Esophagus muscularis mucosa (tissue), 4 donors: ENCODE results near the gene TRIP10. TPM values are rescaled to one million over a fixed set of nuclear protein-coding genes. Genes with fewer than 3 reads are reported as not detected.

Source experiments
- DNase-seq: peaks from one replicate; pipeline ENCODE4 v3.0.0-alpha.2; 2017; ENCODE audit errors: extremely low spot score
- H3K27ac ChIP-seq, 4 donors: fragments of 200-600 bp; sonication (generic); replicated peaks in 1 of 4; 1 replicate in 3 of 4; 2 replicates in 1 of 4; pipeline ENCODE4 v1.5.1; 2016 to 2019; ENCODE audit warnings: mild to moderate bottlenecking in 1 of 4
- H3K27me3 ChIP-seq, 4 donors: fragments of 200-600 bp; sonication (generic); one replicate each; pipeline versions ENCODE4 v1.5.1 to v1.6.0; 2016 to 2019
- H3K36me3 ChIP-seq, 4 donors: fragments of 200-600 bp; sonication (generic); one replicate each; pipeline ENCODE4 v1.5.1; 2016 to 2019
- H3K4me1 ChIP-seq, 4 donors: fragments of 200-600 bp; sonication (generic); one replicate each; pipeline ENCODE4 v1.5.1; 2016 to 2019
- H3K4me3 ChIP-seq, 4 donors: fragments of 200-600 bp; sonication (generic); 1 replicate in 2 of 4; 2 replicates in 2 of 4; pipeline ENCODE4 v1.5.1; 2016 to 2019; ENCODE audit warnings: mild to moderate bottlenecking in 4 of 4, moderate library complexity in 1 of 4
- H3K9me3 ChIP-seq, 4 donors: fragments of 200-600 bp; sonication (generic); 1 replicate in 3 of 4; 2 replicates in 1 of 4; pipeline ENCODE4 v1.5.1; 2016 to 2019
- EP300 ChIP-seq: sonication (generic); formaldehyde crosslinking; IDR thresholded peaks from one replicate; pipeline ENCODE4 v1.6.1; 2017; ENCODE audit warnings: antibody characterized with exemption
- POLR2A ChIP-seq: fragments of 450-650 bp; IDR thresholded peaks from one replicate; pipeline ENCODE4 v1.6.1; 2017; ENCODE audit warnings: antibody characterized with exemption, moderate library complexity, mild to moderate bottlenecking, low read depth
- POLR2AphosphoS5 ChIP-seq, 2 donors: sonication (generic); formaldehyde crosslinking; IDR thresholded peaks; one replicate each; pipeline ENCODE4 v1.6.1; 2017; ENCODE audit warnings: antibody characterized with exemption in 2 of 2
- WGBS: methylation state at CpG from one replicate; pipeline ENCODE4 v1.1.5; 2018; 5-methylcytosine and 5-hydroxymethylcytosine counted together
- intact Hi-C: fragments of 100-400 bp; cut with DNase I; formaldehyde crosslinking; loops from one replicate; pipeline ENCODE4 v1.15.1; 2023
- total RNA-seq, 4 donors: library from RNA; depleted of rRNA; stranded (reverse); fragments of >200 nt; gene quantifications; one replicate each; pipeline versions ENCODE4 v1.1.0 to v1.2.1, GENCODE V29; 2016
- TF ChIP-seq, protein P1 (sequence below), 3 experiments: fragments of 200-600 bp in 2 of 3; fragments of 450-650 bp in 1 of 3; sonication (generic) in 2 of 3; IDR thresholded peaks; one replicate each; pipeline ENCODE4 v1.5.1; 2017 to 2019; ENCODE audit warnings: antibody characterized with exemption in 3 of 3, mild to moderate bottlenecking in 2 of 3, moderate library complexity in 1 of 3

TRIP10 gene
- total RNA-seq, 4 donors from 2014 or later: 85.8 to 148 (median 118) TPM

DNA sequence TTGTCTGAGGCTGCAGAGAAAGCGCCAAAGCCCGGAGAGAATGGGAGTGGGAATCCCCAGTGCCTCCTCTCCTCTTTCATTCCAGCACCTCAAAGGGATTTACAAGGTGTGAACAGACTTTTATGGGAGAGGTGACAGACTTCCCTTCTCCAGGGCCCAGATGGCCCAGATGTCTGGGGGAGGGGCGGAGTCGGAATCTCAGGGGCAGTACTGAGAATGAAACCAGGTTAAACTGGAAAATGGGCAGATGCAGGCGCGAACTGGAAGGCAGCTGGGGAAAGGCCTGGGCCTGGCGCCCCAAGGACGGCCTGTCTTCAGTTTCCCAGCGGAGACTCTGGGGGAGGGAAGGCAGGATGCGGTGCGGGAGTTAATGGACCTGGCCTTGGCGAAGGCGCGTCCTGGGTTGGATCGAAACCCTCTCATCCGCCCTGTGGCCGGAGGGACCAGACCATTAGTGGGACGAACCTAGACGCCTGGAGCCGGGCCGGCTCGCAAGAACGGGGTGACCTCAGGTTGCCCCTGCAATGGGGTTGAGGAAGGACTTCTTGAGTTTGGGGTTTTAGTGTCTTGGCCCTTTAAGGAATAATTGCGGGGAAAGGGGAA lies 592 bp upstream of the TRIP10 start:
- H3K36me3 ChIP-seq: peaks cover 6 to 22% (median 18%) of the 10 kb centered on the region in 4 donors
- no peak for TF ChIP-seq EP300
- TF ChIP-seq, protein P1, sequence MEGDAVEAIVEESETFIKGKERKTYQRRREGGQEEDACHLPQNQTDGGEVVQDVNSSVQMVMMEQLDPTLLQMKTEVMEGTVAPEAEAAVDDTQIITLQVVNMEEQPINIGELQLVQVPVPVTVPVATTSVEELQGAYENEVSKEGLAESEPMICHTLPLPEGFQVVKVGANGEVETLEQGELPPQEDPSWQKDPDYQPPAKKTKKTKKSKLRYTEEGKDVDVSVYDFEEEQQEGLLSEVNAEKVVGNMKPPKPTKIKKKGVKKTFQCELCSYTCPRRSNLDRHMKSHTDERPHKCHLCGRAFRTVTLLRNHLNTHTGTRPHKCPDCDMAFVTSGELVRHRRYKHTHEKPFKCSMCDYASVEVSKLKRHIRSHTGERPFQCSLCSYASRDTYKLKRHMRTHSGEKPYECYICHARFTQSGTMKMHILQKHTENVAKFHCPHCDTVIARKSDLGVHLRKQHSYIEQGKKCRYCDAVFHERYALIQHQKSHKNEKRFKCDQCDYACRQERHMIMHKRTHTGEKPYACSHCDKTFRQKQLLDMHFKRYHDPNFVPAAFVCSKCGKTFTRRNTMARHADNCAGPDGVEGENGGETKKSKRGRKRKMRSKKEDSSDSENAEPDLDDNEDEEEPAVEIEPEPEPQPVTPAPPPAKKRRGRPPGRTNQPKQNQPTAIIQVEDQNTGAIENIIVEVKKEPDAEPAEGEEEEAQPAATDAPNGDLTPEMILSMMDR (IDR thresholded peaks at IDR 0.05): peak in 1 of 3 experiments; percentile 6
- peaks cover 44 to 78% (median 64%) of the 10 kb centered on the region in 4 donors for H3K4me1 ChIP-seq
- no peaks in the 10 kb centered on the region for H3K9me3 ChIP-seq
- peak overlapping the region; percentile 84 to 96 (median 90) for H3K4me3 ChIP-seq
- DNase-seq: no peak
- 12% methylated on average over 21 of the region's 24 CpGs for WGBS
- intact Hi-C loops: loop anchor here (5.0 to 10.0 kb wide), 3 partner anchors 104 to 222 kb away; no protein-coding TSS in a partner anchor
- H3K27ac ChIP-seq: peak overlapping the region; percentile 92 to 96 (median 95)
- H3K27me3 ChIP-seq: no peaks in the 10 kb centered on the region

DNA sequence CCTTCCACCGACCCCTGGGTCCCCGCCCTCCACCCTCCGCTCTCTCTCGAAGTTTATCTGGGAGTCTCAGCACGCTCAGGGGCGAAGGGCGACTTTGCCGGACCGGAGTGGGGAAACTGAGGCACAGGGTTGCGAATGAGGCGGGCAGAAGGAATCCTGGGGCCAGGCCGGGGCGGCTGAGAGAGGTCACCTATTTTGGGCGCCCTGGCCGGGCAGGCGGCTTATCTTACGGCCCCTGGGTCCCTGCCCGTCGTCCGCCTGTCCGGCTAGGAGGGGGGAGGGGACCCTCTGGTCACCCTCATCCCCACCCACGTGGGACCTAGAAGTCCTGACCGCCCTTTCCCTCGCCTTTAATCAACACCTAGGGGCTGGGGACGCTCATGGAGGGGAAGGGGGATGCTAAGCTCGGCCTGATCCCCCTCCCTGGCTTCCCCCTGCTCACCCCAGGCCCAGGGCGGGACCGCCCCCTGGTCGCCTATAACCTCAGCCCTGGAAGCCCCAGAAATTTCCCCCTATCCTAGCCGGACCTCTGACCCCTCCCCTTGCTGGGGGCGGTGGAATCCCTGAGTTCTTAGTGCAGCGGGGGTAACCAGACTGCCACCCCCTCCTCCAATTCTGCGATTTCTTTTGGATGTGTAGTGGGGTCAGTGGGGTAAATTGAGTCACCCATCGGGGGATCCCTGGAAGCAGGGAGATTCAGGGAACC lies 556 bp downstream of the TRIP10 start:
- Histone ChIP-seq H3K4me3 (peak overlapping the region; percentile 84 to 96 (median 90)), H3K4me1 (peaks cover 56 to 81% (median 74%) of the 10 kb centered on the region in 4 donors), H3K36me3 (peaks cover 7 to 32% (median 15%) of the 10 kb centered on the region in 4 donors), H3K27me3 (no peaks in the 10 kb centered on the region), H3K27ac (peak overlapping the region; percentile 92 to 96 (median 95)), H3K9me3 (no peaks in the 10 kb centered on the region)
- intact Hi-C loops: loop anchor here (5.0 to 10.0 kb wide), 4 partner anchors 105 to 325 kb away; partner anchors contain the start of gene ZNF557
- DNase-seq: no peak
- TF ChIP-seq EP300 (no peak), POLR2A (no peak), POLR2AphosphoS5 (IDR thresholded peaks at IDR 0.05) (no peak)
- TF ChIP-seq, protein P1 (IDR thresholded peaks at IDR 0.05): no peak
- WGBS: under 1% methylated on average over 23 of the region's 34 CpGs

DNA sequence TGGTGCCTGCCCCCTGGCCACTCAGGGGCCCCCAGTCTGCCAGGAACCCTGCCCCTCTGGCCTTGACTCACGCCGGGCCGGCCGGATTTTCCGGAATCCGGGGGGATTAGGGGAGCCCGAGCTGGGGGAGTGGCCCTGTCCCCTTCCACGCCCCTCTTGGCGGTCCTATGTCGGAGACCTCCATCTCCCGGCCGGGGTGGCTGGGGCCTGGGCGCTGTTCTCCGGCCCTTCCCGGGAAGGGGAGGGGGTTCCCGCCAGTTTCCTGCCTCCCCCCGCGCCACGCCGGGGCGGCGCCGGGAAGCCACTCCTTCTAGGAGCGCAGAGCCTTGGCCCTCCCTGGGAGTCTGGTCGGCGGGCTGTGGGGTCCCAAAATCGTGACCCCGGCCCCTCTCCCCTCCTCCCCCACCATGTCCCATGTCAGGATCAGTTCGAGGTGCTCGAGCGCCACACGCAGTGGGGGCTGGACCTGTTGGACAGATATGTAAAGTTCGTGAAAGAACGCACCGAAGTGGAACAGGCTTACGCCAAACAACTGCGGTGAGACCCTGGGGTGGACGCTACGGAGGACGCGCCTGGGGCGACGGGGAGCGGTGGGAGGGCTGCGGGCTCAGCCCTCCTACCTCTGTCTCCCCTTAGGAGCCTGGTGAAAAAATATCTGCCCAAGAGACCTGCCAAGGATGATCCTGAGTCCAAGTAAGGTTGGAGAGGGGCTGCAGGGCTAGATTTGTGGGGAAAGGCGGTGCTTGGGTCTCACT lies 1.3 kb downstream of the TRIP10 start:
- Histone ChIP-seq H3K27me3 (no peaks in the 10 kb centered on the region), H3K36me3 (peaks cover 7 to 37% (median 18%) of the 10 kb centered on the region in 4 donors), H3K4me1 (peaks cover 57 to 81% (median 75%) of the 10 kb centered on the region in 4 donors), H3K27ac (peak overlapping the region; percentile 92 to 96 (median 95)), H3K4me3 (peak overlapping the region; percentile 84 to 96 (median 90)), H3K9me3 (no peaks in the 10 kb centered on the region)
- intact Hi-C loops: loop anchor here (10.0 kb wide), 1 partner anchor 324 kb away; the partner anchor contains the start of gene ZNF557
- 2% methylated on average over 6 of the region's 46 CpGs for WGBS
- TF ChIP-seq EP300: peak; percentile 39
- no peak for TF ChIP-seq POLR2A
- TF ChIP-seq POLR2AphosphoS5 (IDR thresholded peaks at IDR 0.05): peak; percentile 47 to 66
- no peak for DNase-seq

DNA sequence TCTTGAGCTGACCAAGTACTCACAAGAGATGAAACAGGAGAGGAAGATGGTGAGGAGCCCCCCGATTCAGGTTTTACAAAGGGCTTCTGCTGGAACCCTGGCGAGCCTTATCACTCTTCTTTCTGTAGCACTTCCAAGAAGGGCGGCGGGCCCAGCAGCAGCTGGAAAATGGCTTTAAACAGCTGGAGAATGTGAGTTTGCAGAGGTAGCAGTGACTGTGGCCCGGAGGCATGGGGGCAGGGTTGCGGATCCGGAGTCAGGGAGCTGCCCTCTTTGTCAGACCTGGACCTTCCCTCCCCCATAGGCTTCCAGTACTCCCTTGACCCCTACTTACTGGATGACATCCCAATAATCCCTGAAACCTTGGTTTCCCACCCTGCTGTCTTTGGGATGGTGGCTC lies 3.6 kb downstream of the TRIP10 start:
- intact Hi-C loops: loop anchor here (10.0 kb wide), 1 partner anchor 322 kb away; the partner anchor contains the start of gene ZNF557
- H3K9me3 ChIP-seq: no peaks in the 10 kb centered on the region
- H3K27ac ChIP-seq: peak overlapping the region; percentile 85 to 92 (median 89)
- peaks cover 28 to 60% (median 41%) of the 10 kb centered on the region in 4 donors for H3K36me3 ChIP-seq
- TF ChIP-seq, protein P1 (IDR thresholded peaks at IDR 0.05): no peak
- TF ChIP-seq POLR2AphosphoS5 (IDR thresholded peaks at IDR 0.05): no peak
- TF ChIP-seq EP300: no peak
- no peak for TF ChIP-seq POLR2A
- no peak for DNase-seq
- peak overlapping the region in 1 of 4 donors; percentile 4 for H3K4me3 ChIP-seq
- no peaks in the 10 kb centered on the region for H3K27me3 ChIP-seq
- H3K4me1 ChIP-seq: peaks cover 56 to 71% (median 69%) of the 10 kb centered on the region in 4 donors
- 55% methylated on average over 7 of the region's 7 CpGs for WGBS
